Kidney (tissue), 14 donors: Measurements from ENCODE around the gene ZMYND15. TPM values are rescaled to one million over a fixed set of nuclear protein-coding genes. Genes with fewer than 3 reads are reported as not detected.

Source experiments
- DNase-seq, 5 donors: peaks; one replicate each; pipeline ENCODE4 v3.0.0-alpha.2; 2013 to 2020
- FAIRE-seq: peaks from 2 replicates; lab custom pipeline; 2012; peaks lifted over from hg19 to GRCh38; lab: Jason Lieb, UNC
- H3K27ac ChIP-seq, 2 donors: one replicate each; pipeline ENCODE4 v1.7.0; 2013; ENCODE audit warnings: low read depth in 2 of 2, low read length in 2 of 2, inconsistent platforms in 1 of 2
- H3K27me3 ChIP-seq: one replicate; pipeline ENCODE4 v1.7.1; 2013; ENCODE audit warnings: low read length, inconsistent platforms; ENCODE audit not compliant: control insufficient read depth, insufficient read depth
- H3K36me3 ChIP-seq, 3 donors: one replicate each; pipeline versions ENCODE4 v1.7.0 to v1.7.1; 2013; ENCODE audit warnings: low read length in 3 of 3, control low read depth in 1 of 3, inconsistent platforms in 1 of 3; ENCODE audit not compliant: insufficient read depth in 3 of 3, control insufficient read depth in 2 of 3
- H3K4me1 ChIP-seq, 3 donors: one replicate each; pipeline versions ENCODE4 v1.7.0 to v1.7.1; 2013; ENCODE audit warnings: low read length in 3 of 3, inconsistent platforms in 1 of 3, low read depth in 1 of 3; ENCODE audit not compliant: control insufficient read depth in 2 of 3, insufficient read depth in 2 of 3
- H3K4me3 ChIP-seq, 3 donors: one replicate each; pipeline versions ENCODE4 v1.7.0 to v1.8.1; 2013; ENCODE audit warnings: low read length in 3 of 3, control low read depth in 1 of 3, inconsistent platforms in 1 of 3
- H3K9ac ChIP-seq, 3 donors: one replicate each; pipeline versions ENCODE4 v1.7.0 to v1.7.1; 2013; ENCODE audit warnings: low read length in 3 of 3, control low read depth in 1 of 3, inconsistent platforms in 1 of 3
- H3K9me3 ChIP-seq, 3 donors: one replicate each; pipeline versions ENCODE4 v1.7.0 to v1.7.1; 2013; ENCODE audit warnings: low read length in 3 of 3, control low read depth in 1 of 3, inconsistent platforms in 1 of 3; ENCODE audit not compliant: control insufficient read depth in 2 of 3, insufficient read depth in 1 of 3
- intact Hi-C: fragments of 100-400 bp; cut with DNase I; formaldehyde crosslinking; loops from one replicate; pipeline ENCODE4 v1.11.1; 2022
- polyA plus RNA-seq: library from polyadenylated mRNA; stranded (reverse); fragments of 350-450 nt; fragmentation: Illumina TruSeq; extraction: RNeasy Lipid Tissue Mini Kit (QIAGEN cat#74804); gene quantifications from one replicate; pipeline ENCODE4 v1.2.3, GENCODE V29; 2014; ENCODE audit warnings: low read depth, low replicate concordance; ENCODE audit not compliant: insufficient read depth
- total RNA-seq: library from RNA; stranded (reverse); fragmentation: NEBNext Ultra II Directional; extraction: Animal tissue kit (Norgen Biotek cat#: 25700); gene quantifications from one replicate; pipeline ENCODE4 v1.2.1, GENCODE V29; 2021
- TF ChIP-seq, protein P1 (sequence below): IDR thresholded peaks from 3 replicates; pipeline ENCODE4 v1.5.1; 2012; ENCODE audit warnings: mild to moderate bottlenecking, moderate library complexity, borderline replicate concordance; ENCODE audit not compliant: insufficient read depth; ENCODE audit errors: extremely low read depth
- donor health status: control.
- donor health status: control.
- donor health status: control.
- donor health status: control.
- donor health status: control.
- donor health status: DM: yes; HTN: yes; CAD: no.
- donor health status: Normal renal cell carcinoma (clear cell type).

ZMYND15 gene
- total and polyA plus RNA-seq, 2 donors from 2014 or later = 1.3 to 5.1 TPM

DNA sequence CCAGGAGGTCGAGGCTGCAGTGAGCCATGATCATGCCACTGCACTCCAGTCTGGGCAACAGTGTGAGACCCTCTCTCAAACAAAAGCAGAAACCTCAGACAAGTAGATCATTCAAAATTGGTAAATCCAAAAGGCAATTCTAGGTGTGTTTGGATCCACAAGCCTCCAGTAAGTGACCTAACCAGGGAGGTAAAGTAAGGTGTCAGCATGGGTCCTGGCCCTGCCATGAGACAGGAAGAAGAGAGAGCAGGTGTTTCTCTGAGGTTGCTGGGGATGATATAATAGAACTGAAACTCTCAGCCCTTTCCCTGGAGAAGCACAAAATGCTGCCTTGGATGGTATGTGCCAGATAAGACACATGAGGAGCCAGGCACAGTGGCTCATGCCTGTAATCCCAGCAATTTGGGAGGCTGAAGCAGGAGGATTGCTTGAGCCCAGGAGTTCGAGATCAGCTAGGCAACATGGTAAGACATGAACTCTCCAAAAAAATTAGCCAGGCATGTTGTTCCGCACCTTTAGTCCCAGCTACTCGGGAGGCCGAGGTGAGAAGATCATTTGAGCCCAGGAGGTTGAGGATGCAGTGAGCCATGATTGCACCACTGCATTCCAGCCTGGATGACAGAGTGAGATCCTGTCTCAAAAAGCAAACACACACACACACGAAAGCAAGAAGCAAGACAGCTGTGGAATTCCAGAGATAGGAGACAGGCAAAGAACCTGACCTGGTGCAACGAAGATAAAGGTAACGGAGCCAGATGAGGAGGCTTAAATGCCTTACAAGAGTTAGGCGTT is 38.5 kb downstream of the ZMYND15 start:
- TF ChIP-seq, protein P1, sequence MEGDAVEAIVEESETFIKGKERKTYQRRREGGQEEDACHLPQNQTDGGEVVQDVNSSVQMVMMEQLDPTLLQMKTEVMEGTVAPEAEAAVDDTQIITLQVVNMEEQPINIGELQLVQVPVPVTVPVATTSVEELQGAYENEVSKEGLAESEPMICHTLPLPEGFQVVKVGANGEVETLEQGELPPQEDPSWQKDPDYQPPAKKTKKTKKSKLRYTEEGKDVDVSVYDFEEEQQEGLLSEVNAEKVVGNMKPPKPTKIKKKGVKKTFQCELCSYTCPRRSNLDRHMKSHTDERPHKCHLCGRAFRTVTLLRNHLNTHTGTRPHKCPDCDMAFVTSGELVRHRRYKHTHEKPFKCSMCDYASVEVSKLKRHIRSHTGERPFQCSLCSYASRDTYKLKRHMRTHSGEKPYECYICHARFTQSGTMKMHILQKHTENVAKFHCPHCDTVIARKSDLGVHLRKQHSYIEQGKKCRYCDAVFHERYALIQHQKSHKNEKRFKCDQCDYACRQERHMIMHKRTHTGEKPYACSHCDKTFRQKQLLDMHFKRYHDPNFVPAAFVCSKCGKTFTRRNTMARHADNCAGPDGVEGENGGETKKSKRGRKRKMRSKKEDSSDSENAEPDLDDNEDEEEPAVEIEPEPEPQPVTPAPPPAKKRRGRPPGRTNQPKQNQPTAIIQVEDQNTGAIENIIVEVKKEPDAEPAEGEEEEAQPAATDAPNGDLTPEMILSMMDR = no peak
- FAIRE-seq (no peak), DNase-seq (peak in 2 of 5 donors; percentile 8 to 26)
- H3K4me3 ChIP-seq = no peak overlapping the region
- H3K9me3 ChIP-seq = no peaks in the 10 kb centered on the region
- intact Hi-C loops = no loop called here
- H3K27ac ChIP-seq = no peak overlapping the region
- H3K9ac ChIP-seq = no peak overlapping the region
- no peaks in the 10 kb centered on the region for H3K36me3 ChIP-seq
- no peaks in the 10 kb centered on the region for H3K27me3 ChIP-seq
- H3K4me1 ChIP-seq = no peaks in the 10 kb centered on the region

DNA sequence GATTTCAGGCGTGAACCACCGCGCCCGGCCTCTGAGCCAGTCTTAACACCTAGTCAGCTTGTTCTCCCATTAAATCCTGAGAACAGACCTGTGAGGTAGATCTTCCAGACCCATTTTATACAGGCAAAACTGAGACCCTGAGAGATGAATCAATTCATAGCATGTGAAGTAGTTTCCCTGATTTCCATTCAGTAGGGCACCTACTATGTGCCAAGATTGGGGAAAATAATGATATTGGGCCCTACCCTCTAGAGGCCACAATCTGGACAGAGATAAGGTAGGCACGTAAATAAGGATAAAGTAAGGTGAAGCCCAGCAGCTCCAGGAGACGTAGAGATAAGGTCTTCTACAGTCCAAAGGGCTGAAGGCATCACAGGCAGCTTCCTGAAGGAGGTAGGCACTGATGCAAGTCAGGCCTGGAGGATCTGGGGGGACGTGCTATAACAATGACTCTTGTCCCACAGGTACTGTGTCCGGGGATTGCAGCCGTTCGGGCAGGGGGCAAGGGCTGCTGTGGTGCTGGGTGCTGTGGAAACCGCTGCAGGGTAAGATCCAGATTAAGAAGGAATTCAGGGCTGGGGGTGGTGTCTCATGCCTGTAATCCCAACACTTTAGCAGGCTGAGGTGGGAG is 40.8 kb downstream of the ZMYND15 start:
- peaks cover 0 to 3% (median 0%) of the 10 kb centered on the region in 3 donors for H3K4me1 ChIP-seq
- intact Hi-C loops = no loop called here
- peak in 1 of 5 donors; percentile 59 for DNase-seq

DNA sequence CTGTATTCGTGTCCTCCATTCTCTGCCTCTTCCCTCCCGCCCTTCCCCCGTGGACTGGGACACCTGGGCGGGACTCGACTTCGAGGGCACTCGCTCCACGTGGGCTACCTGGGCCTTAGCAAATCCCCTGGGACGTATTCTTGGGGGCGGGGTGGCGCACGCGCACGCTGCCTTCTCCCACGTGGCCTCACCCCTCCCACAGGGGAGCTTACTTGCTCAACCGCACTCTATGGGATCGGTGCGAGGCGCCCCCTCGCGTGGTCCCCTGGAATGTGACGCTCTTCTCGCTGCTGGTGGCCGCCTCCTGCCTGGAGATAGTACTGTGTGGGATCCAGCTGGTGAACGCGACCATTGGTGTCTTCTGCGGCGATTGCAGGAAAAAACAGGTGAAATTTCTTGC is 43.0 kb downstream of the ZMYND15 start:
- FAIRE-seq (no peak), DNase-seq (peak in 1 of 5 donors; percentile 61)
- peaks cover 24% of the 10 kb centered on the region for H3K27me3 ChIP-seq
- H3K4me1 ChIP-seq = peaks cover 0 to 11% (median 0%) of the 10 kb centered on the region in 3 donors
- no peak overlapping the region for H3K4me3 ChIP-seq
- intact Hi-C loops = no loop called here
- no peak overlapping the region for H3K9ac ChIP-seq
- H3K36me3 ChIP-seq = no peaks in the 10 kb centered on the region
- H3K27ac ChIP-seq = no peak overlapping the region
- TF ChIP-seq, protein P1 = no peak
- H3K9me3 ChIP-seq = no peaks in the 10 kb centered on the region

More for the DNA sequence above, 40.8 kb downstream of the ZMYND15 start:
- Histone ChIP-seq H3K9me3 (no peaks in the 10 kb centered on the region), H3K27ac (no peak overlapping the region), H3K4me3 (no peak overlapping the region), H3K27me3 (peaks cover 18% of the 10 kb centered on the region), H3K36me3 (no peaks in the 10 kb centered on the region), H3K9ac (no peak overlapping the region)
- no peak for FAIRE-seq
- TF ChIP-seq, protein P1 = no peak
